SK-N-SH (cell line): ENCODE measurements around the gene IL1RAP.

Experiments used
- CTCF ChIP-seq: fragments of 200-600 bp; sonication (generic); IDR thresholded peaks from 2 replicates; pipeline ENCODE4 v1.6.1; 2017; ENCODE audit warnings: antibody characterized with exemption, mild to moderate bottlenecking, moderate library complexity
- EP300 ChIP-seq, 2 experiments: IDR thresholded peaks; 2 replicates each; pipeline versions ENCODE4 v1.4.0 to v1.6.1; 2012; ENCODE audit warnings: borderline replicate concordance in 1 of 2, low read depth in 1 of 2, low read length in 1 of 2
- EZH2phosphoT487 ChIP-seq: fragments of 200-600 bp; sonication (generic); IDR thresholded peaks from 2 replicates; pipeline ENCODE4 v1.6.1; 2017; ENCODE audit warnings: low read depth, mixed run types, mild to moderate bottlenecking, antibody characterized with exemption, moderate library complexity, borderline replicate concordance
- FOXM1 ChIP-seq: IDR thresholded peaks from 2 replicates; pipeline ENCODE4 v1.4.0; 2012; ENCODE audit warnings: low read depth, mild to moderate bottlenecking
- GABPA ChIP-seq: IDR thresholded peaks from 2 replicates; pipeline ENCODE4 v1.4.0; 2012; ENCODE audit warnings: low read depth, mild to moderate bottlenecking
- MEF2A ChIP-seq: IDR thresholded peaks from 2 replicates; pipeline ENCODE4 v1.4.0; 2012; ENCODE audit warnings: low read depth, borderline replicate concordance
- NFIC ChIP-seq: IDR thresholded peaks from 2 replicates; pipeline ENCODE4 v1.4.0; 2012; ENCODE audit warnings: borderline replicate concordance
- PBX3 ChIP-seq: IDR thresholded peaks from 2 replicates; pipeline ENCODE4; 2012
- RAD21 ChIP-seq: IDR thresholded peaks from 2 replicates; pipeline ENCODE4 v1.6.1; 2012; ENCODE audit warnings: mild to moderate bottlenecking, low read length
- RXRA ChIP-seq: IDR thresholded peaks from 2 replicates; pipeline ENCODE4 v1.4.0; 2012; ENCODE audit warnings: low read depth, mild to moderate bottlenecking, borderline replicate concordance
- TAF1 ChIP-seq: IDR thresholded peaks from 2 replicates; pipeline ENCODE4 v1.6.1; 2012; ENCODE audit warnings: low read depth, mild to moderate bottlenecking, low read length, moderate library complexity, borderline replicate concordance
- USF2 ChIP-seq: fragments of 150-350 bp; IDR thresholded peaks from 2 replicates; pipeline ENCODE4 v1.6.1; 2017; ENCODE audit warnings: antibody characterized with exemption, low read length, low read depth, borderline replicate concordance
- YY1 ChIP-seq: IDR thresholded peaks from 2 replicates; pipeline ENCODE4 v1.4.0; 2012; ENCODE audit warnings: low read depth, mild to moderate bottlenecking

GRCh38 chr3:190580417-190580816, 66.5 kb downstream of the IL1RAP start:
- no peak for TF ChIP-seq CTCF
- TF ChIP-seq PBX3: no peak
- TF ChIP-seq RAD21: no peak
- no peak for TF ChIP-seq RXRA
- TF ChIP-seq USF2: no peak
- no peak for TF ChIP-seq NFIC
- TF ChIP-seq FOXM1: no peak
- no peak for TF ChIP-seq MEF2A
- TF ChIP-seq YY1: no peak
- TF ChIP-seq GABPA: no peak
- no peak for TF ChIP-seq TAF1
- TF ChIP-seq EP300 (IDR thresholded peaks at IDR 0.05; ENCODE audit: borderline replicate concordance in 1 of 2, low read depth in 1 of 2, low read length in 1 of 2): no peak
- TF ChIP-seq EZH2phosphoT487: no peak
